Neutrophil (primary cell): ENCODE results near the gene PRDM12.

Experiments
- H3K27ac ChIP-seq: fragments of 200-600 bp; sonication (generic); 2 replicates; pipeline ENCODE4 v1.5.1; 2016; ENCODE audit warnings: mild to moderate bottlenecking, moderate library complexity
- H3K27me3 ChIP-seq: fragments of 200-600 bp; sonication (generic); 2 replicates; pipeline ENCODE4 v1.6.0; 2016; ENCODE audit warnings: mild to moderate bottlenecking
- H3K36me3 ChIP-seq: fragments of 200-600 bp; sonication (generic); 2 replicates; pipeline ENCODE4 v1.5.1; 2017
- H3K4me1 ChIP-seq, 2 experiments: fragments of 200-600 bp in 1 of 2; sonication (generic) in 1 of 2; 1 replicate in 1 of 2; 2 replicates in 1 of 2; pipeline versions ENCODE4 v1.5.1 to v1.6.1; 2013 to 2016; ENCODE audit warnings: low read depth in 1 of 2, low read length in 1 of 2, mild to moderate bottlenecking in 1 of 2, moderate library complexity in 1 of 2; ENCODE audit not compliant: control insufficient read depth in 1 of 2, insufficient read depth in 1 of 2
- H3K4me3 ChIP-seq, 2 experiments: fragments of 200-600 bp in 1 of 2; sonication (generic) in 1 of 2; 1 replicate in 1 of 2; 2 replicates in 1 of 2; pipeline ENCODE4 v1.5.1; 2013 to 2016; ENCODE audit warnings: low read depth in 1 of 2, low read length in 1 of 2, mild to moderate bottlenecking in 1 of 2, moderate library complexity in 1 of 2
- H3K9me3 ChIP-seq: fragments of 200-600 bp; sonication (generic); 2 replicates; pipeline ENCODE4 v1.5.1; 2016
- CTCF ChIP-seq: fragments of 200-600 bp; sonication (generic); IDR thresholded peaks from 2 replicates; pipeline ENCODE4 v1.5.1; 2016; ENCODE audit warnings: antibody characterized with exemption

PRDM12 gene

DNA sequence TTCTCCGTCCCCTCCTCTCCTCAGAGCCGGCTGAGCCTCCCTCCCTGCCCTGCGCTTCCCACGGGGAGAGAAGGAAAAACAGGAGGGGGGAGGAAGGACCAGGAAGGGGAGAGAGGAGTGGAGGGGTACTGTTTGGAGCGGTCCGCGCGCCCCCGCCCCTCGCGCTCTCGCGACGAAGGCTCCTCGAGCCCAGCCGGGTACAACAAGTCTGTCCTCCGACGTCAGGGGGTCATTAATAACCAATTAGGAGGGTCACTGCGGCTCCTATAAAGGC is 480 bp upstream of the PRDM12 start:
- Histone ChIP-seq H3K27me3 (peaks cover 100% of the 10 kb centered on the region), H3K9me3 (no peaks in the 10 kb centered on the region), H3K27ac (no peak overlapping the region), H3K36me3 (no peaks in the 10 kb centered on the region), H3K4me3 (no peak overlapping the region), H3K4me1 (peaks cover 0 to 16% of the 10 kb centered on the region in 2 experiments)
- TF ChIP-seq CTCF, result no peak

GRCh38 chr9:130665029-130665430 is 636 bp downstream of the PRDM12 start:
- Histone ChIP-seq H3K36me3 (no peaks in the 10 kb centered on the region), H3K4me1 (peaks cover 0 to 15% of the 10 kb centered on the region in 2 experiments), H3K4me3 (no peak overlapping the region), H3K9me3 (no peaks in the 10 kb centered on the region), H3K27ac (no peak overlapping the region), H3K27me3 (peaks cover 100% of the 10 kb centered on the region)
- TF ChIP-seq CTCF, result no peak

GRCh38 chr9:130665431-130666392 is 1.3 kb downstream of the PRDM12 start:
- H3K27me3 ChIP-seq, result peaks cover 100% of the 10 kb centered on the region
- peaks cover 0 to 8% of the 10 kb centered on the region in 2 experiments for H3K4me1 ChIP-seq
- no peak overlapping the region for H3K4me3 ChIP-seq
- no peak for TF ChIP-seq CTCF
- H3K36me3 ChIP-seq, result no peaks in the 10 kb centered on the region
- no peak overlapping the region for H3K27ac ChIP-seq
- H3K9me3 ChIP-seq, result no peaks in the 10 kb centered on the region

DNA sequence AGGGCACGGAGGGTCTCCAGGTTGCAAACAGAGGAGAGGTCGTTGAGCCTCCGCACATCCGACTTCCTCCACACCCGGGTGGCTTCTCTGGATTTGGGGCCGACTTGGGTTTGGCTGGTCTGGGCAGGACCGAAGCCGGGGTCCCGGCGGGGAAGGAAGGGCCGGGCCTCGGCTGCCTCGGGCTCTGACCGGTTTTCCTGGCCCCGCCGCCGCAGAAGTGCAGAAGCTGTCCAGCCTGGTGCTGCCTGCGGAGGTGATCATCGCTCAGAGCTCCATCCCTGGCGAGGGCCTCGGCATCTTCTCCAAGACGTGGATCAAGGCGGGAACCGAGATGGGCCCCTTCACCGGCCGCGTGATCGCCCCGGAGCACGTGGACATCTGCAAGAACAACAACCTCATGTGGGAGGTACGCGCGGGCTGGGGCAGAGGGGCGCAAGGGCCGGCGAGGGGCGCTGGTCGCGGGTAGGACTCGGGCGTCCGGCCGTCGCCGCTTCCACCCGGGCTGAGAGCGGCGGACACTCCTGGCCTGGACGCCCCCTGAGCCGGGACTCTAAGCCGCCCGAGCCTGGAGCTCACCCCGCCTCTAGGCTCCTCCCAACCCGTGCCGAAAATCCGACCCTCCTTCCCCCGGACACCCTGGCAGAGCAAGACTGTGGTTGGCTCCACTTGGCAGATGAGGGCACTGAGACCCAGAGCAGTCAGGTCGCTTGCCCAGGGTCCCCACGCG is 2.2 kb downstream of the PRDM12 start:
- peaks cover 100% of the 10 kb centered on the region for H3K27me3 ChIP-seq
- no peaks in the 10 kb centered on the region for H3K9me3 ChIP-seq
- H3K27ac ChIP-seq, result no peak overlapping the region
- no peaks in the 10 kb centered on the region for H3K36me3 ChIP-seq
- H3K4me3 ChIP-seq, result no peak overlapping the region
- TF ChIP-seq CTCF, result no peak
- peaks cover 0 to 4% of the 10 kb centered on the region in 2 experiments for H3K4me1 ChIP-seq

DNA sequence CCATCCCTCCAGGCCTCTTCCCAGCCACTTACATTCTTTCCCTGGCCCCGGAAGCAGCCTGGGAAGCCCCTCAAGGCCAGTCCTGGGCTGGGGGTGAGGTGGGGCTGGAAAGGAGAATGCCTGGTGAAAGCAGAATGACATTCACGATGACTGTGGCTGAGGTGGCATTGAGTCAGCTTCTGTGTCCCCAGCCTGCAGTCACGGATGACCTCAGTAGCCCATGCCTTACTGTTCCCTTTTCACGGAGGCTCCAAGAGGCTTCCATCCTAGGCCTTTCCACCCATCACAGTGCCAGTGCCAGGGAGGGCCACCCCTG is 2.7 kb downstream of the PRDM12 start:
- Histone ChIP-seq H3K27me3 (peaks cover 100% of the 10 kb centered on the region), H3K9me3 (no peaks in the 10 kb centered on the region), H3K36me3 (no peaks in the 10 kb centered on the region), H3K4me3 (no peak overlapping the region), H3K27ac (no peak overlapping the region), H3K4me1 (peaks cover 0 to 4% of the 10 kb centered on the region in 2 experiments)
- no peak for TF ChIP-seq CTCF
